ENCODE results near the gene REPS1.
"Not testable (repeated sequence)": the region's sequence is repeated elsewhere in the genome, so short reads cannot be mapped to it uniquely, and the experiment has no call there.

Gene REPS1

DNA sequence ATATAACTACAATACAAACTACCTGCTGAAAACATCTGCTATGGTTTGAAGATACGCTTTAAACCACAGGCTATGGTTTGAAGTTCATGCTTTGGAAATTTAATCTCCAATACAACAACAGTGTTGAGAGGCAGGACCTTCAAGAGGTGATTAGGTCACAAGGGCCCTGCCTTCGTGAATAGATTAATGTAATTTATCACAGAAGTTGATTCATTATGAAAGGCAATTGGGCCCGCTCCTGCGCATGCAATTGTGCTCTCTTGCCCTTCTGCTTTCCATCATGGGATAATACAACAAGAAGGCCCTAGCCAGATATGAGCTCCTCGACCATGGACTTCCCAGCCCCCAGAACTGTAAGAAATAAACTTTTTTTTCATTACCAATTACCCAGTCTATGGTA is 21.2 kb downstream of the REPS1 start:
- no peak for DNase-seq

DNA sequence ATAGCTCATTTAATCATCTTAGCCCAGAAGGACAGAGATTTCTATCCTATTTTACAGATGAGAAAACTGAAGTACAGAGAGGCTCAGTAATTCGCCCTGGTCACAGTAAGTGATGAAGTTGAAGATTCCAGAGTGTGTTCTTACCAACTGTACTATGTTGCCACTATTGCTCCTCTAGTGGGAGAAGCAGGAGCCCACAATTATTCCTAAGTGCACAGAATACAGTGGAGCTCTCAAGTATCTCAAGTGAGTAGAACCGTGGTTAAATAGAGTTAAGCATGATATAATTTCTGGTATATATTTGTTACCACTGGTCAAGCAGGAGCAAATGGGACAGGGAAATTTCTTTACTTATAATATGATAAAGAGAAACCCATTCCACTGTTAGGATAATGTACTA is 22.1 kb downstream of the REPS1 start:
- DNase-seq = no peak

DNA sequence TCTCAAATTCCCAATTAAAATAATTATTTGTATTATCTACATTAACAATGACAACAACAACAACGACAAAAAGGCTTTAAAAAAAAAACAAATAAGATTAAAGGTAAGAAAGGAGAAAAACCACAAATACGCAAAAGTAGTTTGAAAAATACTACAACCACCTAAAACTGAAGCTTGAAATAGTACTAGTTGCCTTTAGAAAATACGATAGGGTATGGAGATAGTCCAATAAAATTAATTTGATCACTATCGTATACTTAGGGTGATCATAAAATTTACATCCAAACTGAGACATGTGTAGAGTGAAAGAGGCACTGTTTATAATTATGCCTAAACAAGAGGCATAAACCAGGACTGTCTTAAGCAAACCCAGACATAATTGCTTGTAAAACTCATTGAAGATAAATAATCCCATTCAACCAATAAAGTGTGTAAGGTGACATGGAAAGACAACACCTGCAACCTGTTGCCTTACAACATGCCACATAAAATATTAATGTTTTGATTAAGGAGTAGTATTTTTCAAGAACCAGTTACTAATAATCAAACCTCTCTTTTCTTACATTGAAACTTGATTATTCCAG is 22.7 kb downstream of the REPS1 start:
- DNase-seq = no peak

DNA sequence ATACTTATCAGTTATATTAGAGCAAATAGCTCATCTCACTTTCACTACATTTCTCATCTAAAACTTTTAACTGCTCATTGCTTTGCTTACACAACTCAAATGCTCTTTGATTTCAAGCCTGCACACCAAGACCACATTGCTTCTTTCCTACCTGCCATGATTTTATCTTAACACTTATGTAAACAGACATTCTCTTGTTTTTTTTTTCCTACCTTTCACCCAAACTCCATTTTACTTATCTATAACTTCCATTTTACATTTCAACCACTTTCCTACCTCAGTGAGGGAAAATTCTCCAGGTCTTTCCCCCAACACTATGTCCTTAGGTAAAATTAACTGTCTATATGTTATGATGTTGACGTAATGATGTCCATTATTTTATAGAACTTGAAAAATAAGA is 24.0 kb downstream of the REPS1 start:
- DNase-seq = no peak

DNA sequence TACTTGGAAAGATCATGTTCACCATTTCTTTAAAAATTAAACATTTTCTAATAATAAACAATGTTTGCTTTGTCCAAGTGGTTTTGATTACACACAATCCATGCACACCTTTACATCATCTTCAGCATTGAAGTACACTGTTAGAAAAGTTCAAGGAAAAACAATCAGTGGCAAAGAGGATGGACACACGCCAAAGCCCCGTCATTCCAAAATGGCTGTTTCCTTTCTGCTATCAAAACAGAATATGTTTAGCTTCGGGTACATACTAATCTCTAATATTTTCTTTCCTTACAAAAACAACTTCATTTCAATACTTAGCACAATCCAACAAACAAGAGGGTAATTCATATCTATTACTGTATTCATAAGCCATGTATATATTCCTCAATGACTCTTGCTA is 24.5 kb downstream of the REPS1 start:
- no peak for DNase-seq

DNA sequence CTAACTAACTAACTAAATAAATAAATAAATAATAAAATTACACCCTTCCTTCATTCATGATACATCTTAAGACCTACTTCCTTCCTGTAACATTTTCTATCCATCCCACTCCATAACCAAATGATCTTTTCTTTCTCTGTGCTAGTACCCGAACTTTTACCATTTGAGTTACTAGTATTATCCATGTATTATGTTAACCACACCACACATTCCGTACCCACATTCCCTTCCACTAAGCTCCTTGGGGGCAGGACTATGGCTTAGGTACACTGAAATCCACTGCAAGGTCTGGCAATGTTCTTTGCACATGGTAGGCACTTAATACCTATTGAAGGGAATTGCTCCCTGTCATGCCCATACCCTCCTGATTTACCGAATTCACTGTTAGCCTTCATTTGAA is 24.9 kb downstream of the REPS1 start:
- no peak for DNase-seq

DNA sequence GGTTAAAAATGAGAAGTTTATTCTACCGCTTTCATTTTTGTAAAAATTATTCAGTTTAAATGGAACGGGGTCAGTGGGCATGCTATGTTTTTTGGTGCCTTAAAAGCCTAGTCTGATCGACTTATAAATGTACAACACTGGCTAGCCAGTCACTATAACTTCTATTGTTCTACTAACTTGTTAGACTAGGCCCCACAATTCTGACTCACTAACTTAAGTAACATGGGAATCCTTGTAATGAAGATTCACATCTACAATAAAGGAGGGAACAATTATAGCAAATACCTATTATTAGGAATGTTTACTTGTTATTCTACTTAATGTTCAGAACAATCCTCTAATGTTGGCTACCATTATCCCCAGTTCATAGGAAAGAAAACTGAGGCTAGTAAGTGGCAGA is 28.5 kb downstream of the REPS1 start:
- DNase-seq = no peak

DNA sequence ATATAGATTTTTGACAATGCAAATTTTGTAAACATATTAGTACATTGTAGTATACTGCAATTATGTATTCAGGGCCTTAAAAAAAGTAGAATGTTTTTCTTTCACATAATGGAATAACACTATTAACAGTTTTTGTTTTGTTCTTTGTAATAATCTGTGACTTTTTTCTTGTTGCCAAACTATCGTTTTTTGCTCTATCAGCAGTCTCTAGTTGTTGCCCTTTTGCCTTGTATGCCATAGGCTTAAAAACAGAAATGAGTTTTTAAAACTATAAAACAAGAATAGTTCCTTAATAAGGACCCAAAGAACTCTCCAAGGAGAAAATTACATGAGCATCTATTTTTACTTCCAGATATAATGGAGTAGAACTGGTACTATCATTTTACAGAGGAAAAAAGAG is 29.5 kb downstream of the REPS1 start:
- no peak for DNase-seq

DNA sequence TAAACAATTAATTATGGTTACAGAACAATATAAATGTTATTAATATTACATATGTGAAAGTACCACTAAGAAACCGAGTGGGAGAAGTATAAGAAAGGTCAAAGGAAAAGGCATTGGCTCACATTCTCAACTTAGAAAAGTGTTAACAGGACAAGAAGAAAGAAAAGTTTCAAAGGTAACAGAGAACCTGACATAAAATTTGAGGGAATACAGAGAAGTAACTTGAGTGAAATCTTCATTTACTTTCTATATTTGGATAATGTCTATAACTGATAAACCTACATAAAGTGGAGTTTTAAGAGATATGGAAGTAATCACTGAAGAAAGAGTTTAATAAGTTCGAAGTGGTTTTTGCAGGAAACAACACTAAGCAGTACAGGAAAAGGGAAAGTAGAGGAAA is 30.1 kb downstream of the REPS1 start:
- no peak for DNase-seq

DNA sequence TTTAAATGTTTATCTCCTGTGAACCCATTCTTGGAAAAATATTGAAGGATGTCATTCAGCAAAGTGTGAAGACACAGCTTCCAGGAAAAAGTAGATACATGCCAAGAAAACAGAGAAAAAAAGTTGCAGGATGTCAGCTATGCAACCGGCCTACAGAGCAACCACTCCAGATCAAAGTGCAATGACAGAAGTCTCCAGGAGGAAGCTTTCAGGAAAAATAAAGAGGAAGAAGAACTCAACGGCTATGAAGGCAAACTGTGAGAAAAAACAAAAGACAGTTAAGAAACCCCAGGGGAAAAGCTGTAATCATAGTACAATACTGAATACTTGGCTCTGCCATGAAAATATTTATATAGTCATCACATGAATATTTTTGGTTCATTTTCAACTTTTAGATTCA is 30.6 kb downstream of the REPS1 start:
- DNase-seq = no peak

DNA sequence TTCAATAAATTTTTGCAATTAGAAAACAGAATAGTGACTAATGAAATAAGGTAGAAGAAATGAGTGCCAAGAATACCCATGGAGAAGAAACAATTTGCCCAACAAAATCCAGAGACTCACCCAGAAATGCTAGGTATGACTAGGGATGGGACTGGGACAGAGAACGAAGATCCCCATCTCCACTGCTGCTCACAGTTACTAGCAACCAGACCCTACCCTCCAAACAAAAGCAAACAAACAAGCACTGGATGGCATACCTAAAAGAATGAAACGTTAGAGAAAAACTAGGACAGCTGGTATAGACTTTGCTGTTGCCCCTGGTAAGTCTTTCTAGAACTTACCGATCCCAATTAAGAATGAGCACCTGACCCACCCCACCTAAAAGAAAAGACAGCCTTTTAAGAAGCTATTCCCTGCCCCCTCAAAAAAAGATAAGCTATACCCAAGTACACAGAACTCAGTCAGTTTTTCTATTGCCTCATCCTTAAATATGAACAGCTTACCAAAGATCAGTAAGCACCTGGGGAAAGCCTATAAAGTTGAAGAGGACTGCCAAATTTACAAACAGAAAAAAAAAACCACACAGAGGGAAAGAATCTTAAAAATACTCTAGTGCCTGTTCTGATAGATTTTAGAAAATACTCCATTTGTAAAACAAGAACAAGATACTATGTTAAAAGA is 31.7 kb downstream of the REPS1 start:
- DNase-seq = no peak

DNA sequence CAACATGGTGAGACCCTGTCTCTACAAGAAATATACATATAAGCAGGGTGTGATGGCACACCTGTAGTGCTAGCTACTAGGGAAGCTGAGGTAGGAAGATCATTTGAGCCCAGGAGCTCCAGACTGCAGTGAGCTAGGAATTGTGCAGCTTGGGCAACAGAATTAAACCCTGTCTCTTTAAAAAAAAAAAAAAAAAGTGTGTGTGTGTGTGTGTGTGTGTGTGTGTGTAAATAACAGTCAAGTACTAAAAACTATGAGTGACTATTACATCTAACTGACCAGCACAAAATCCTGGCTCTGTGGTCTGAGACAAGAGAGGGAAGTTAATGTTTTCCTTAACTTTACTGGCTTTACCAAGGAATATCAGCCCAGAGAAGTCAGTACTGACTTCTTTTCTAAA is 32.8 kb downstream of the REPS1 start:
- no peak for DNase-seq

DNA sequence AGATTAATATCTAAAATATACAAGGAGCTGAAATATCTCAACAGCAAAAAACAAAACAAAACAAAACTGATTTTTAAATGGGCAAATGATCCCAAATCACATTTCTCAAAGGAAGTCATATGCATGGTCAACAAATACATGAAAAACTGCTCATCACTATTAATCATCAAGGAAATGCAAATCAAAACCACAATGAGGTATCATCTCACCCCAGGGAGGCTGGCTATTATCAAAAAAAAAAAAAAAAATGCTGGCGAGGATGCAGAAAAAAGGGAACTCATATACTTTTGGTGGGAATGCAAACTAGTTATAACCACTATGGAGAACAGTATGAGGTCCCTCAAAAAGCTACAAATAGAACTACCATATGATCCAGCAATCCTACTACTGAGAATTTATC is 34.6 kb downstream of the REPS1 start:
- no peak for DNase-seq

DNA sequence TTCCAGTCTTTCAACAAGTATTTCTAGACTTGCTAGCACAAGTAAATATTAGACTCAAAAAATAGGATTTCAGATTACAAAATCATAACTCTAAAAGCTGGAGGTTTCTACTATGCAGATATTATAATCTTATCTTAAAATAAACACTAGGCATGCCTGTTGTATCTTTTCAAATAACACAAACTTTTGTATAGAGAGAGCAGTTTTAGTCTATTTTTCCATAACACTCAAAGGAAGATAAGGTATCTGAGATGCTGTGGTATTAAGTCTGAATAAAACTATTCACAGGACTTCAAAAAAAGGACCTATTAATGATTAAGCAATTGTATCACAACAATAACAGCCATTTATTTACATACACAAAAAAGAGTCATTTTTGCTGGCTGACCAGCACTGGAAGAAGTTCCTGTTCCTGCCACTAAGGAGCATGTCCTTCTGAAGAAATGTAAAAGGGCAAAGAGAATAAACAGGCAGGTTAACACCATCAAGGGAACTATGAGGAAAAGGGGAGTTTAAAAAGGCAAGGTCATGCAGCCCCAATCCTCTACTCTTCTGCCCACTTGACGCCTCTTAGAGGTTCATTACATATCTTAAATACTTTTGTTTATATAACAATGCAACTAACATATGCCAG is 39.4 kb downstream of the REPS1 start:
- no peak for DNase-seq

DNA sequence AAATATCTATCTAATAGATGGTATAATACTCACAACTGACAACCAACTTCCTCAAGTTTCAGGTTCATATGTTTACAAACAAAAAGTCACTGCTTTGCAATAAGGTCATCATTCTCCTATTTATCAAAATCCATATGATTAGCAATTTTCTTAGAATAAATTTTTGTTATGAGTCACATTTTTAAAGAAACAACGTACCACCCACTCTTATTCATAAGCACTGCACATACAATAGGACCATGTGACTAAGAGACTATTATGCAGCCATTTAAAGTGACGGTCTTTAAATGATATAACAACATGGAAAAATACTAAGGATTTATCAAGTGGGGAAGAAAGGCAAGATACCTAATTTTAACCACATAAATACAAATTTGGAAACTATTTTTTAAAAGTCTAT is 40.0 kb downstream of the REPS1 start:
- DNase-seq = no peak

DNA sequence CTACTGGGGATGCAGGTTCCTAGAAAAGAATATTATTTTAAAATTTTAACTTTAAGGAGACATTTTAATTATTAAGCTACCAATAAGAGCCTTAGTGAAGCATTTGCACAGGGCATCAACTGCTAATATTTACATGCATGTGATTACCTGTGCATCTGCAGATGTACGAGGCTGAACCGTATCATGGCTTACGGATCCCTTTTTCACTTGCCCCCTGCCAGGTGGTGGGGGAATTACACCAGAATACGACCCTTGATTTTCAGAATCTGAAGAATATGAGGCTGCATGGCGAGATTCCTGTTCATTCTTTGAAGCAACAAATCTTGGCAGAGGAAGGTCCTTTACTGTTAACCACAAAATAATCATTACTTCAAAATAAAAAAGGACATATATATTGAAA is 42.7 kb downstream of the REPS1 start:
- no peak for DNase-seq

DNA sequence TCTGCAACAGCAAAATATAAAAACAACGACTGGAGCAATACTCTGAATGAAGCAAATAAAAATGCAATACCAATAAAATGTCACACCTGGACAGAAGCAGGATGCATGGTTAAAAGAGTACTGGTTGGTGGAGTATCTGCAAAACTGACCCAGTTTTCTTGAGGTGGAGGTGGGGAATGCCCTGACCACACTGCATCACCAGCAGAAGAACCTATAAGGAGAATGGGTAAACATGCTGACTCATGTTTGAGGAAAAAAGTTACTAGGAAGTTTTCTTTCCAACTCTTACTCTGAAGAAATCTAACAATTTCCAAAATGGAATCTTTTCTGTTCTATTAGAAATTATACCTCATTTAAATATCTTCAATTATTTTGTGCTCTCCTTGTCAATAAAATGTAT is 43.6 kb downstream of the REPS1 start:
- DNase-seq = no peak

DNA sequence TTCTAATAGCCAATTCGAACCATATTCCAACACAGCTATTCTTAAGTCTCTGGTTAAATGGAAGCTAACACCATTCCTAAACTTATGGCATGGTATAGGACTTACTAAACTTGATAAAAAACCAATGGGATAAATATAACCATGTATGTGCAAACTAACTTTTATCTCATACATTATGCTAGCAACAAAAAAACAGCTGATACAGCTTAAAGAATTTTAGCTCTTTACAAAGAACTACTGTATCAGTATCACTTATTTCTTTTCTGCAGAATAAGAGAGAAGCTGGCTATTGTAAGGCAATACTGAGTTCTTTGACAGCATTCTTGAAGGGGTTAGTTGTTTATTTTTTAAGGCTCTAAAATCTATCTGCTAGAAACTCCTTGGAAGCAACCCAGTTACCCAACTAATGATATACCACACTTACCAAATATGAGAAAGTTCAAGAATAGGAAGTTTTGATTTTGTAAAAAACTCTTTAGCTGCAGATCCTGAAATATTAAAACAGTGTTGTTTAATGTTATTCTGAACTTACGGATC is 44.9 kb downstream of the REPS1 start:
- no peak for DNase-seq

DNA sequence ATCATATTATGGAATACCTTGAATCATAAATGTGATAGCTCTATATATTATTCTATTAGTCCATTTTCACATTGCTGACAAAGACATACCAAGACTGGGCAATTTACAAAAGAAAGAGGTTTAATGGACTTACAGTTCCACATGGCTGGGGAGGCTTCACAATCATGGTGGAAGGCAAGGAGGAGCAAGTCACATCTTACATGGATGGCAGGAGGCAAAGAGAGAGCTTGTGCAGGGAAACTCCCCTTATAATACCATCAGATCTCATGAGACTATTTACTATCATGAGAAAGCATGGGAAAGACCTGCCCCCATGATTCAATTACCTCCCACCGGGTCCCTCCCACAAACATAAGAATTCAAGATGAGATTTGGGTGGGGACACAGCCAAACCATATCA is 51.2 kb downstream of the REPS1 start:
- not testable (repeated sequence) for DNase-seq

DNA sequence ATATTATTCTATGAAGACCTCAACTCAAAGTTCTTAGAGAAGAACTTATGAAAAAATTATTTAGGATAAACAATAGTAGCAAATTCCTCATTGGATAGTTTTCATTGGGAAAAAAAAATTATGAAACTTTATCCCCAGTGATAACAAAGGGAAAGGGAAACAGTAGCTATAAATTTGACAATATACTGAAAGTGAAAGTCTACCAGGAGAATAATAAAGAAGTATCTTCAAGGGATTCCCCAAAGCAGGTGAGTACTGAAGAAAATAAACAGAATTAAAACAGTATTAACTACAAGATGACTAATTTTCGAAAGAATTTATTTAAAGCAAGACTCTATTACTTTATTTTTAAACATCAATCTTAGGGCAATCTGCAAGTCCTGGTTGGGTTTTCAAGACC is 56.4 kb downstream of the REPS1 start:
- DNase-seq = no peak

DNA sequence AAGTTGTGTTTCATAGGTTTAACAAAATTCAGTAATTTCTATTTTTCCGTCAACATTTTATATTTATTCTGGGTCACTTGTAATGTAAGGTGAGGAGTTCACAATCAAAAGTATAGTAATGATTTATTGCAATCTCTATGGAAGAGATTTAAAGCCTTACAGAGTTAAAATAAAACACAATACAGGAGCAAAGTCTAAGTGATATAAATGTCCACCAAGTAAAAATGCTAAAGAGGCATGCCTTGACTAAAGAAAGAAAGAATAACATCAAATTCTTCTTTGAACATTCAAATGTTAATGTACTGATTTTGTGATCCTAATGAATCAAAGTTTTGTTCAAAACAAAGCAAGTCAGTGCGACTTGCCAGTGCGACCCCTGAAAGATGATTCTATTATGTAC is 61.5 kb downstream of the REPS1 start:
- DNase-seq = no peak

DNA sequence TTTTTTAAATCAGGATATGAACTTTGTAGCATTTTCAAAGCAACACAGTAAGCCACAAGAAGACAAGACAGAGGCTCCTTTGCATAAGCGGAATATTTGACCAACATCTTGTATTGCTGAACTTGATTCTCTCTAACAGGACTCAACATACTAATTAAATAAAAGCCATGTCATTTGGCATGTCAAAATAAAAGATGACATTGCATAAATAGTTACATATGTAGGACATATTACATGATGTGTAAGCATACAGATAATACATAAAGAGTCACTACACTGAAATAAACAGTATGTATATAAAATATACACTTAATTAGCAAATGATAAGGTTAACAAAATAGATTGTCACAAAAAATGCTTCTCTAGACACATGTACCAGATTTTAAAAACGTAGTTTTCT is 62.2 kb downstream of the REPS1 start:
- no peak for DNase-seq

DNA sequence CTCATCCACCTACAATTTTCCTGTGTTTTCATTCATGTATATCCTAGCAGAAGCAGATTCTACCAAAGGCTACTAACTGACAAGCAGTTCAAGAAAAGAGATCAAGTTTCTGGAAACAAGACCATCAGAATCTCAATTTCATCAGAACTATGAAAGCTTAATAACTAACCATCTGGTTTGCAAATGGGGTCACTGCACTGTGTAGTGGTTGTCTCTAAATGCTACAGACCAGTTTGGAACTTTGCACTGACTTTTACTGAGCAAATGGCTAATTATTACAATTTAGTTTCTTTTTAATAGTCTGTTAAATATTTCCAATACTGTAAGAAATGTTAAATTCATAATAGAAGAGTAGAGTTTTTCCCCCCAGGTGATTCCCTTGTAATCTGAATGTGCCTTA is 64.5 kb downstream of the REPS1 start:
- peak in 1 of 2 experiments; percentile 52 for DNase-seq

DNA sequence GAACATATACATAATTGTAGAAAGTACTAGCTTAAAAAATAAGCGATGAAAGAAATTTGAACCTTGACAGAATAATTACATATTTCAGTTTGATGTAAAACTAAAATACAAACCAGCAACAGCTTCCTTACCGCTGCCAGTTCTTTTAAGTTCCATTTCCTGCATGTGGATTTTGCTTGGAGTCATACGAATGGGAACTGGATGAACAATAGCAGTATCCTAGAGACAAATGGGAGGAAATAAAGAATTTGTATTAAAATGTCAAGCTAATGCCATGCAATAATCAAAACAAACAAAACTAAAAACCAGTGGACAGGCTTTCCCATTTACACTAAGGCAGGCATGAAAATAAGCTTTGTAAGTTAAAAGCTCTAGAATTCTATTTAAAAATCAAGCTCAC is 67.1 kb downstream of the REPS1 start:
- peak; percentile 45 to 78 for DNase-seq

DNA sequence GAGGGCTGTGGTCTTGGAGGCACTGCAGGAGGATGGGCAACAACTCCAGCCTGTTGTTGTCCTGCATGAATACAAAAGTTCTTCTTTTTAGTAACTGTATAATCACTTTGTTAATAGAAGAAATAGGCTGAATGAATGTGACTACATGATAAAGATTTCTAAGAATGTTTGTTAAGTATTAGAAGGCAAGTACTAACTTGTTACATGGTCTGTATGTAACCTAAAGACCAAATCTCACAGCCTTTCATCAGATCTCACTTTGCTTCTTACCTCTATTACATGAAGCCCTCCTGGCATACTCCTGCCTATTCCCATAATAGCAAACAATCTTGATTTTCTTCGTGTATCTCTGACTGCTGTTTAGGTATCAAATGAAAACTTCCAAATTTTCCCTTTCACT is 73.4 kb downstream of the REPS1 start:
- no peak for DNase-seq

Measured in NCI-H2081 (cell line).